Esophagus squamous epithelium (tissue), 5 donors: ENCODE results near the gene TLR6. TPM values are rescaled to one million over a fixed set of nuclear protein-coding genes. Genes with fewer than 3 reads are reported as not detected.
A peak's percentile ranks its signal among the peaks of the same experiment; 100 is the strongest.

Experiments
- DNase-seq: peaks from one replicate; lab custom pipeline; 2025; lab: John Stamatoyannopoulos, UW
- H3K27ac ChIP-seq, 4 donors: fragments of 200-600 bp; sonication (generic); one replicate each; pipeline ENCODE4 v1.5.1; 2016 to 2019; ENCODE audit warnings: mild to moderate bottlenecking in 1 of 4
- H3K27me3 ChIP-seq, 4 donors: fragments of 200-600 bp; sonication (generic); 1 replicate in 3 of 4; 2 replicates in 1 of 4; pipeline versions ENCODE4 v1.5.1 to v1.6.0; 2017 to 2021; ENCODE audit warnings: antibody characterized with exemption in 1 of 4
- H3K36me3 ChIP-seq, 3 donors: fragments of 200-600 bp; sonication (generic); one replicate each; pipeline ENCODE4 v1.5.1; 2016 to 2019
- H3K4me1 ChIP-seq, 3 donors: fragments of 200-600 bp; sonication (generic); one replicate each; pipeline ENCODE4 v1.5.1; 2017 to 2019
- H3K4me3 ChIP-seq, 4 donors: fragments of 200-600 bp; sonication (generic); 1 replicate in 3 of 4; 2 replicates in 1 of 4; pipeline ENCODE4 v1.5.1; 2016 to 2019; ENCODE audit warnings: mild to moderate bottlenecking in 2 of 4, moderate library complexity in 1 of 4
- H3K9me3 ChIP-seq, 3 donors: fragments of 200-600 bp; sonication (generic); one replicate each; pipeline ENCODE4 v1.5.1; 2016 to 2019
- CTCF ChIP-seq, 6 experiments: fragments of 450-650 bp in 4 of 6; fragments of 200-600 bp in 2 of 6; sonication (generic) in 2 of 6; IDR thresholded peaks; one replicate each; pipeline ENCODE4 v1.5.1; 2016 to 2019; ENCODE audit warnings: antibody characterized with exemption in 6 of 6, mild to moderate bottlenecking in 4 of 6, moderate library complexity in 4 of 6
- POLR2A ChIP-seq, 4 donors: fragments of 450-650 bp; IDR thresholded peaks; one replicate each; pipeline ENCODE4 v1.6.1; 2017; ENCODE audit warnings: antibody characterized with exemption in 4 of 4, mild to moderate bottlenecking in 4 of 4, moderate library complexity in 3 of 4
- WGBS, 2 donors: methylation state at CpG; one replicate each; pipeline ENCODE4 v1.1.5; 2018; 5-methylcytosine and 5-hydroxymethylcytosine counted together
- intact Hi-C: fragments of 100-400 bp; cut with DNase I; formaldehyde crosslinking; loops from one replicate; pipeline ENCODE4 v1.15.0; 2022
- total RNA-seq, 4 donors: library from RNA; depleted of rRNA; stranded (reverse); fragments of >200 nt; gene quantifications; one replicate each; pipeline ENCODE4 v1.1.0, GENCODE V29; 2016
- donor health status: DM: yes; HTN: yes; CAD: no.

The TLR6 gene
- total RNA-seq, 4 donors from 2014 or later: 1.1 to 3.3 (median 2.5) TPM

DNA sequence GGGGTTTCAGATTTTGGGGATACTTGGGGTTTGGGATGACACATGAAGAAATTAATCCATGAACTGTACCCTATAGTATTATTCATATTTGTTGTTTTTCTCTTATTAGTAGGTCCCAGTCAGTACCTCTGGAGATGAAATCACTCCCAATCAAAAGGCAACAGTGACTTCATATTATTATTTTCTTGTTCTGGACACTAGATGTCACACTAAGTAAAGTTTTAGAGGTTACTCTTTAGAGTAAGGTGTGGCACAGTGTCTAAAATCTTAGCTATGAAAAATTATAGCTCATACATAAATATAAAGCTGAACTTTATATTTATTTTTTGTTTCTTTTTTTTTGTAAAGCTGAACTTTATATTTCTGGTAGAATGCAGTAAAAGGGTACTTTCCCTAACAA lies 46.1 kb upstream of the TLR6 start:
- Histone ChIP-seq H3K4me3 (no peak overlapping the region), H3K27ac (no peak overlapping the region), H3K27me3 (no peaks in the 10 kb centered on the region), H3K9me3 (no peaks in the 10 kb centered on the region), H3K4me1 (no peaks in the 10 kb centered on the region), H3K36me3 (peaks cover 0 to 52% (median 5%) of the 10 kb centered on the region in 3 donors)
- DNase-seq: no peak
- no peak for TF ChIP-seq POLR2A (IDR thresholded peaks at IDR 0.05)
- TF ChIP-seq CTCF (IDR thresholded peaks at IDR 0.05): peak; percentile 4 to 46 (median 31)
- intact Hi-C loops: loop anchor here (5.0 kb wide), 1 partner anchor 235 kb away; no protein-coding TSS in a partner anchor

GRCh38 chr4:38902221-38902620 lies 45.6 kb upstream of the TLR6 start:
- no peak for DNase-seq
- Histone ChIP-seq H3K27ac (no peak overlapping the region), H3K27me3 (no peaks in the 10 kb centered on the region), H3K4me3 (no peak overlapping the region), H3K4me1 (no peaks in the 10 kb centered on the region), H3K36me3 (peaks cover 0 to 48% (median 5%) of the 10 kb centered on the region in 3 donors), H3K9me3 (no peaks in the 10 kb centered on the region)
- no peak for TF ChIP-seq POLR2A (IDR thresholded peaks at IDR 0.05)
- TF ChIP-seq CTCF (IDR thresholded peaks at IDR 0.05): no peak
- intact Hi-C loops: loop anchor here (5.0 kb wide), 1 partner anchor 235 kb away; no protein-coding TSS in a partner anchor
- WGBS, 2 donors: 86 to 92% methylated on average over 5 of the region's 5 CpGs

DNA sequence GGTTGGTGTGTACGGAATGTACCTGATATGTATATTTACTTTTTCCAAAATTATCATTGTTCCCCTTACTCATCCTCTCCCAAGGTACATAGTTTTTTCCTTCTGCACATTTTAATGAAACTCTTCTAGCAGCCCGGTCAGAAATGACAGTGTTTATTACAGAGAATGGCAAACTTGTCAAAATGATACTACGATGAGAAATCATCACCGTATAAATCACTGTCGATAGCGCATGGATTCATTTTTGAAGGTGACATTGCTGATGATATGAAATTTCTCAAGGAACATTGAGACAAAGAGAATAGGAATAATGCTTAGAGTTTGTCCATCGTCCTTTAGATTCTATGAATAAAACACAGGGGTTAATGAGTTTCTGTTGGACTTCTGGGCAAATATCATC lies 41.6 kb upstream of the TLR6 start:
- DNase-seq: no peak
- H3K4me1 ChIP-seq: peaks cover 0 to 4% (median 0%) of the 10 kb centered on the region in 3 donors
- TF ChIP-seq POLR2A (IDR thresholded peaks at IDR 0.05) (no peak), CTCF (IDR thresholded peaks at IDR 0.05) (no peak)
- no peak overlapping the region for H3K27ac ChIP-seq
- H3K36me3 ChIP-seq: peaks cover 0 to 53% (median 0%) of the 10 kb centered on the region in 3 donors
- H3K27me3 ChIP-seq: no peaks in the 10 kb centered on the region
- H3K9me3 ChIP-seq: no peaks in the 10 kb centered on the region
- intact Hi-C loops: no loop called here
- H3K4me3 ChIP-seq: no peak overlapping the region
- WGBS, 2 donors: 84 to 89% methylated on average over 7 of the region's 7 CpGs

DNA sequence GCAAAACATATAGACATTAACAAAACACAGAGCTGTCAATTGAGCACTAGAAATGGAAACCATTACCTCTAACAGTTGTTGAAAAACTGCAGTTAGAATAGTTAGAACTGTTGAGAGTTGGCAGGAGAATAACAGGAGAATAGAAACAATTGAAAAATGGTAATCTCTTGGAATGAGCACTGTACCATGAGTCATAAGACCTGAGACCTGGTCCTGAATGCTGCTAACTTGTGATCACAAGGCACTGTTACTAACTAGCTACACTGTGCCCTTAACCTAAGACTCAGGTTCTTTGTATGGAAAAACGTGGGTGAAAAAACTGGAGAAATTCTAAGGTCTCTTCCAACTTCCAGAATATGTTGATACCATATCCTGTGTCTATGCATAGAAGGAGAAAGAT lies 40.3 kb upstream of the TLR6 start:
- Histone ChIP-seq H3K27ac (no peak overlapping the region), H3K9me3 (no peaks in the 10 kb centered on the region), H3K36me3 (peaks cover 0 to 66% (median 0%) of the 10 kb centered on the region in 3 donors), H3K4me1 (peaks cover 0 to 4% (median 0%) of the 10 kb centered on the region in 3 donors), H3K27me3 (no peaks in the 10 kb centered on the region), H3K4me3 (no peak overlapping the region)
- intact Hi-C loops: no loop called here
- WGBS, 2 donors: 47 to 71% methylated on average over 1 of the region's 1 CpG
- DNase-seq: no peak
- TF ChIP-seq POLR2A (IDR thresholded peaks at IDR 0.05): no peak
- no peak for TF ChIP-seq CTCF (IDR thresholded peaks at IDR 0.05)

DNA sequence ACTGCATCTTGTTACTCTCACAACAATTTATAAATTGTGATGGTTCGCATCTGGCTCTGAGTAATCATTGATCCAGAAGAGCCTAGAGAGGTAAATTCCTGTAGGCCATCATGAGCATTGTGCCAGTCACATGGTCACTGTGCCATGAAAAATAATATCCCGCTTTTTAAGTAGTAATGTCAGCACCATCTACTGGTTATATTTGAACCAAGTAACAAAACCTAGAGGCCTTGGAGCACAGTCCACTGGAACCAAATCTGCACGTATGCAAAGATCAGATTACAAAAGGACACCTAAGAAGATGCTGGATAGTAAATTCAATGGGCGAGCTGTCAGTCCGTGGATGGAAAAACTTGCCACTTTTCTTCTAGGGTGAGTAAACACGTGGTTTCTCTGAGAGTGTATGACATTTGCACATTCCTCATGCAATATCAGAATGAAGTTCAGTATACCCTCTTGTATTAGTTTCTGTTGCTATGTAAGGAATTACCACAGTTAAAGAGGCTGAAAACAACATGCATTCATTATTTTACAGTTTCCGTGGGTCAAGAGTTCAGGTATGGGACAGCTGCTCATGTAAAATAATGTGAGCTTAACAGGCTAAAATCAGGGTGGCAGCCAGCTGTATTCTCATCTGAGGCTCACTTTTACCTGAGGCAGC lies 37.8 kb upstream of the TLR6 start:
- intact Hi-C loops: no loop called here
- H3K4me3 ChIP-seq: no peak overlapping the region
- peaks cover 0 to 75% (median 0%) of the 10 kb centered on the region in 3 donors for H3K36me3 ChIP-seq
- H3K27me3 ChIP-seq: no peaks in the 10 kb centered on the region
- peaks cover 2 to 14% (median 10%) of the 10 kb centered on the region in 3 donors for H3K4me1 ChIP-seq
- TF ChIP-seq CTCF (IDR thresholded peaks at IDR 0.05) (no peak), POLR2A (IDR thresholded peaks at IDR 0.05) (no peak)
- no peak overlapping the region for H3K27ac ChIP-seq
- no peaks in the 10 kb centered on the region for H3K9me3 ChIP-seq
- WGBS, 2 donors: 88 to 89% methylated on average over 7 of the region's 7 CpGs
- DNase-seq: no peak
